Measurements from ENCODE around the gene SULT2B1.

GRCh38 chr19:48530066-48530720 lies 21.8 kb upstream of the SULT2B1 start:
- TF ChIP-seq, protein P1, sequence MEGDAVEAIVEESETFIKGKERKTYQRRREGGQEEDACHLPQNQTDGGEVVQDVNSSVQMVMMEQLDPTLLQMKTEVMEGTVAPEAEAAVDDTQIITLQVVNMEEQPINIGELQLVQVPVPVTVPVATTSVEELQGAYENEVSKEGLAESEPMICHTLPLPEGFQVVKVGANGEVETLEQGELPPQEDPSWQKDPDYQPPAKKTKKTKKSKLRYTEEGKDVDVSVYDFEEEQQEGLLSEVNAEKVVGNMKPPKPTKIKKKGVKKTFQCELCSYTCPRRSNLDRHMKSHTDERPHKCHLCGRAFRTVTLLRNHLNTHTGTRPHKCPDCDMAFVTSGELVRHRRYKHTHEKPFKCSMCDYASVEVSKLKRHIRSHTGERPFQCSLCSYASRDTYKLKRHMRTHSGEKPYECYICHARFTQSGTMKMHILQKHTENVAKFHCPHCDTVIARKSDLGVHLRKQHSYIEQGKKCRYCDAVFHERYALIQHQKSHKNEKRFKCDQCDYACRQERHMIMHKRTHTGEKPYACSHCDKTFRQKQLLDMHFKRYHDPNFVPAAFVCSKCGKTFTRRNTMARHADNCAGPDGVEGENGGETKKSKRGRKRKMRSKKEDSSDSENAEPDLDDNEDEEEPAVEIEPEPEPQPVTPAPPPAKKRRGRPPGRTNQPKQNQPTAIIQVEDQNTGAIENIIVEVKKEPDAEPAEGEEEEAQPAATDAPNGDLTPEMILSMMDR (IDR thresholded peaks at IDR 0.05), result no peak
- no peak for TF ChIP-seq POLR2A (IDR thresholded peaks at IDR 0.05)

All from body of pancreas (tissue), 4 donors.